WTC11 (cell line): ENCODE results near the gene SRRM2. TPM values are rescaled to one million over a fixed set of nuclear protein-coding genes. Genes with fewer than 3 reads are reported as not detected.

ENCODE experiments used
- AR ChIP-seq: fragments of 250-450 bp; sonication (Bioruptor Pico); IDR thresholded peaks from 2 replicates; pipeline ENCODE4 v1.9.0; 2021; ENCODE audit warnings: mild to moderate bottlenecking
- EMX1 ChIP-seq: fragments of 250-450 bp; sonication (Bioruptor Pico); IDR thresholded peaks from 2 replicates; pipeline ENCODE4 v1.8.0; 2021; ENCODE audit warnings: mild to moderate bottlenecking
- IRF2 ChIP-seq: sonication (generic); formaldehyde crosslinking; IDR thresholded peaks from 2 replicates; pipeline ENCODE4 v1.8.0; 2022; ENCODE audit warnings: low read depth, missing genetic modification reagents, borderline replicate concordance
- SP1 ChIP-seq: sonication (generic); formaldehyde crosslinking; conservative IDR thresholded peaks from 2 replicates; pipeline ENCODE4 v1.8.1; 2022; ENCODE audit warnings: missing genetic modification reagents
- TEAD1 ChIP-seq: sonication (generic); formaldehyde crosslinking; IDR thresholded peaks from 2 replicates; pipeline ENCODE4 v1.8.0; 2022; ENCODE audit warnings: mild to moderate bottlenecking, missing genetic modification reagents
- total RNA-seq: library from RNA; stranded (reverse); gene quantifications from 3 replicates; pipeline ENCODE4 v1.2.3, GENCODE V29; 2021

SRRM2 gene
- total RNA-seq, 1 experiment from 2014 or later, result 823 TPM

- no peak for TF ChIP-seq AR (CRISPR knock-in tag)
- no peak for TF ChIP-seq TEAD1 (CRISPR knock-in tag)
- TF ChIP-seq SP1, result no peak
- no peak for TF ChIP-seq EMX1 (CRISPR knock-in tag)
- no peak for TF ChIP-seq IRF2 (CRISPR knock-in tag)
These were observed 67.7 kb downstream of the SRRM2 start (continued) for GRCh38 chr16:2819939-2820835.

Other genes with a start within 250 kb of the SRRM2 start
- gene ATP6V0C, start 238.7 kb upstream of the SRRM2 start, total RNA-seq, result 193 to 212 TPM (median 193 TPM) in 3 replicates
- gene AMDHD2, start 232.3 kb upstream of the SRRM2 start, total RNA-seq, result 60.1 to 70.9 TPM (median 60.3 TPM) in 3 replicates
- 0.14 to 0.32 TPM (median 0.15 TPM) in 3 replicates for gene CEMP1, start 221.2 kb upstream of the SRRM2 start, total RNA-seq
- 25.4 to 31.4 TPM (median 29.6 TPM) in 3 replicates for gene PDPK1, start 214.6 kb upstream of the SRRM2 start, total RNA-seq
- gene KCTD5, start 70.1 kb upstream of the SRRM2 start, total RNA-seq, result 24.8 to 27.8 TPM (median 27.2 TPM) in 3 replicates
- 5.1 to 5.4 TPM (median 5.1 TPM) in 3 replicates for gene PRSS27, start 32.4 kb upstream of the SRRM2 start, total RNA-seq
- 252 to 267 TPM (median 267 TPM) in 3 replicates for gene ELOB, start 24.6 kb downstream of the SRRM2 start, total RNA-seq
- gene PRSS33, start 34.9 kb downstream of the SRRM2 start, total RNA-seq, result 0.18 to 0.44 TPM (median 0.24 TPM) in 3 replicates
- not detected in 3 replicates for gene PRSS41, start 45.8 kb downstream of the SRRM2 start, total RNA-seq
- 1.2 to 1.5 TPM (median 1.4 TPM) in 3 replicates for gene PRSS21, start 64.6 kb downstream of the SRRM2 start, total RNA-seq
- not detected in 3 replicates for gene ZG16B, start 77.7 kb downstream of the SRRM2 start, total RNA-seq
- 2.3 to 3.9 TPM (median 3.0 TPM) in 3 replicates for gene PRSS22, start 105.5 kb downstream of the SRRM2 start, total RNA-seq
- 19.7 to 25.0 TPM (median 20.7 TPM) in 3 replicates for gene FLYWCH2, start 130.6 kb downstream of the SRRM2 start, total RNA-seq
- 27.2 to 34.2 TPM (median 32.6 TPM) in 3 replicates for gene FLYWCH1, start 159.3 kb downstream of the SRRM2 start, total RNA-seq
- 7.5 to 8.6 TPM (median 8.5 TPM) in 3 replicates for gene KREMEN2, start 211.6 kb downstream of the SRRM2 start, total RNA-seq
- 21.1 to 32.4 TPM (median 21.5 TPM) in 3 replicates for gene PAQR4, start 216.7 kb downstream of the SRRM2 start, total RNA-seq
- 102 to 120 TPM (median 113 TPM) in 3 replicates for gene PKMYT1, start 227.8 kb downstream of the SRRM2 start, total RNA-seq